A549 (cell line): Measurements from ENCODE around the gene CPNE7. TPM values are rescaled to one million over a fixed set of nuclear protein-coding genes. Genes with fewer than 3 reads are reported as not detected.

ENCODE experiments used
- ATAC-seq, 2 experiments: fragments of 200-7000 bp in 1 of 2; fragments of >200 bp in 1 of 2; cut with Nextera tagmentation in 1 of 2; cut with Tn5 transposase in 1 of 2; 3 replicates each; pipeline versions ENCODE4 v1.8.0 to v1.9.1; 2018 to 2020; ENCODE audit warnings: mild to moderate bottlenecking in 1 of 2, moderate library complexity in 1 of 2
- CTCF ChIA-PET: fragments of 300-600 bp; sonication (Branson Sonifier 250); formaldehyde crosslinking; extraction: SDS; loops from one replicate; lab custom pipeline; 2021; ENCODE audit warnings: antibody characterized with exemption, inconsistent platforms; lab: Yijun Ruan, JAX
- POLR2A ChIA-PET: fragments of 350-600 bp; formaldehyde crosslinking; extraction: SDS; loops from one replicate; lab custom pipeline; 2021; ENCODE audit warnings: antibody characterized with exemption, inconsistent platforms; lab: Yijun Ruan, JAX
- DNase-seq, 2 experiments: peaks; one replicate each; pipeline versions ENCODE4 v3.0.0 to v3.0.0-alpha.2; 2011 to 2016; ENCODE audit warnings: low read depth in 1 of 2, low spot score in 1 of 2
- FAIRE-seq: peaks from 2 replicates; lab custom pipeline; 2011; peaks lifted over from hg19 to GRCh38; lab: Jason Lieb, UNC
- H3K27ac ChIP-seq, 2 experiments: fragments of >200 bp; sonication (Bioruptor Twin); formaldehyde crosslinking; 3 replicates each; pipeline ENCODE4 v1.5.1; 2016 to 2017
- H3K4me1 ChIP-seq: fragments of >200 bp; sonication (Bioruptor Twin); formaldehyde crosslinking; 3 replicates; pipeline ENCODE4 v1.6.1; 2016
- H3K4me2 ChIP-seq: fragments of >200 bp; sonication (Bioruptor Twin); formaldehyde crosslinking; 3 replicates; pipeline ENCODE4 v1.6.1; 2016
- H3K4me3 ChIP-seq: fragments of >200 bp; sonication (Bioruptor Twin); formaldehyde crosslinking; 3 replicates; pipeline ENCODE4 v1.5.1; 2016
- H3K9me3 ChIP-seq: fragments of >200 bp; sonication (Bioruptor Twin); formaldehyde crosslinking; 3 replicates; pipeline ENCODE4 v1.6.1; 2016
- CBX2 ChIP-seq: fragments of 200-600 bp; sonication (generic); IDR thresholded peaks from 2 replicates; pipeline ENCODE4 v1.6.1; 2016; ENCODE audit warnings: low read depth, mild to moderate bottlenecking, borderline replicate concordance
- CBX8 ChIP-seq: fragments of 200-600 bp; sonication (generic); IDR thresholded peaks from 2 replicates; pipeline ENCODE4 v1.6.1; 2016
- CHD2 ChIP-seq: fragments of 150-350 bp; IDR thresholded peaks from 2 replicates; pipeline ENCODE4 v1.6.1; 2014; ENCODE audit warnings: low read length; ENCODE audit not compliant: partially characterized antibody
- FOXS1 ChIP-seq: fragments of 250-450 bp; sonication (Bioruptor Pico); IDR thresholded peaks from 2 replicates; pipeline ENCODE4 v1.5.0; 2020; ENCODE audit warnings: mild to moderate bottlenecking, moderate library complexity
- JUN ChIP-seq, 2 experiments: fragments of >200 bp; sonication (Bioruptor Twin); formaldehyde crosslinking; IDR thresholded peaks; 2 replicates in 1 of 2; 3 replicates in 1 of 2; pipeline ENCODE4 v1.6.1; 2016 to 2017
- KDM5A ChIP-seq: fragments of 200-600 bp; sonication (generic); IDR thresholded peaks from 2 replicates; pipeline ENCODE4 v1.6.1; 2016; ENCODE audit warnings: antibody characterized with exemption, mild to moderate bottlenecking
- MAZ ChIP-seq: fragments of 150-350 bp; IDR thresholded peaks from 2 replicates; pipeline ENCODE4 v1.6.1; 2014; ENCODE audit warnings: antibody characterized with exemption, low read depth, low read length, borderline replicate concordance
- MYC ChIP-seq: IDR thresholded peaks from 2 replicates; pipeline ENCODE4 v1.6.1; 2012; ENCODE audit warnings: mild to moderate bottlenecking, inconsistent platforms, low read length, improper control_type of control experiment, borderline replicate concordance
- NPAS2 ChIP-seq: fragments of 250-450 bp; sonication (Bioruptor Pico); IDR thresholded peaks from 2 replicates; pipeline ENCODE4 v1.8.0; 2022; ENCODE audit warnings: mild to moderate bottlenecking, moderate library complexity, borderline replicate concordance
- POLR2A ChIP-seq: IDR thresholded peaks from 2 replicates; pipeline ENCODE4 v1.6.1; 2012; ENCODE audit warnings: mild to moderate bottlenecking, low read length
- RAD21 ChIP-seq, 2 experiments: fragments of >200 bp in 1 of 2; sonication (Bioruptor Twin) in 1 of 2; formaldehyde crosslinking in 1 of 2; IDR thresholded peaks in 1 of 2; conservative IDR thresholded peaks in 1 of 2; 2 replicates in 1 of 2; 3 replicates in 1 of 2; pipeline ENCODE4 v1.6.1; 2012 to 2018; ENCODE audit warnings: inconsistent platforms in 1 of 2
- RCOR1 ChIP-seq: fragments of 150-350 bp; IDR thresholded peaks from 2 replicates; pipeline ENCODE4 v1.6.1; 2014; ENCODE audit warnings: antibody characterized with exemption, low read length, low read depth
- SMC3 ChIP-seq: fragments of >200 bp; sonication (Bioruptor Twin); formaldehyde crosslinking; IDR thresholded peaks from 3 replicates; pipeline ENCODE4 v1.6.1; 2018; ENCODE audit warnings: inconsistent platforms
- ZFP36 ChIP-seq: fragments of 450-650 bp; IDR thresholded peaks from 2 replicates; pipeline ENCODE4 v1.6.1; 2014; ENCODE audit warnings: borderline replicate concordance; ENCODE audit not compliant: partially characterized antibody
- ZNF302 ChIP-seq: fragments of 250-450 bp; sonication (Bioruptor Pico); IDR thresholded peaks from 2 replicates; pipeline ENCODE4 v1.9.0; 2021; ENCODE audit warnings: inconsistent platforms, mild to moderate bottlenecking, moderate library complexity
- ZSCAN20 ChIP-seq: fragments of 250-450 bp; sonication (Bioruptor Pico); IDR thresholded peaks from 2 replicates; pipeline ENCODE4 v1.8.0; 2022; ENCODE audit warnings: mild to moderate bottlenecking, moderate library complexity
- whole genome bisulfite sequencing: methylation state at CpG from one replicate; pipeline ENCODE4 v1.1.6; 2017; ENCODE audit errors: missing lambda C conversion rate; 5-methylcytosine and 5-hydroxymethylcytosine counted together
- polyA plus RNA-seq, 4 experiments: library from polyadenylated mRNA; depleted of rRNA in 3 of 4; stranded (reverse); fragments of >200 nt; fragmentation: RNase III in 1 of 4; extraction: RNeasy Plus Mini Kit Qiagen cat#74134 plus additional on column Dnase treatment in 1 of 4; gene quantifications; 2 replicates in 3 of 4; 3 replicates in 1 of 4; pipeline ENCODE4 v1.2.3, GENCODE V29; 2011 to 2017
- TF ChIP-seq, protein P1 (sequence below): fragments of >200 bp; sonication (Bioruptor Twin); formaldehyde crosslinking; IDR thresholded peaks from 2 replicates; pipeline ENCODE4 v1.6.1; 2016
- TF ChIP-seq, protein P2 (sequence below): fragments of 450-650 bp; IDR thresholded peaks from 2 replicates; pipeline ENCODE4 v1.6.1; 2014; ENCODE audit warnings: antibody characterized with exemption
- TF ChIP-seq, protein P3 (sequence below): fragments of 200-600 bp; sonication (generic); IDR thresholded peaks from 2 replicates; pipeline ENCODE4 v1.6.1; 2016; ENCODE audit warnings: antibody characterized with exemption, mild to moderate bottlenecking, moderate library complexity
- TF ChIP-seq, protein P4 (sequence below): fragments of >200 bp; sonication (Bioruptor Twin); formaldehyde crosslinking; IDR thresholded peaks from 3 replicates; pipeline ENCODE4 v1.5.1; 2016

Gene CPNE7
- polyA plus RNA-seq, 2 of the 4 experiments (the other 2 are of a cell fraction), result 22.8 to 45.2 TPM

DNA sequence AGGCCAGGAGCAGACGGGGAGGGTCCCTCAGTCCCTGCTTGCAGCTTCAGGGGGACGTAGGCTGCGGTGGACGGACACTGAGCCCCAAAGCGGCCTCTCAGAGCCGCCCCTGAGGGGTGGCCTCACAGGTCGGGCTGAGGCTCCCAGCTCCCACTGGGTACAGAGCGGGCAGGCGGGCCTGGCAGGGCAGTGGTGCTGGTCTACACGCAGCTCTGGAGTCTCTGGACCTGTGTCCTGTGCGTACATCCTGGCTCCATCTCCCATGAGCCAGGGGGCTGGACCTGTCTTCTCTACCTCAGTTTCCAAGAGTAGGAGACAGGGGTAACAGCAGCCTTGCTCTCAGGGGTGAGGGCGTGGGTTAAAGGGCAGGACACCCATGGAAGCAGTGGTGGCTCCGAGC lies 39.6 kb downstream of the CPNE7 start:
- H3K4me2 ChIP-seq, result peak overlapping the region; percentile 56; the same call in 2 of the 3 replicates
- peak; percentile 9 to 38; a peak in 3 of 6 replicates for ATAC-seq
- no peak for FAIRE-seq
- CTCF ChIA-PET, result interaction anchor here (0.6 to 8.7 kb wide), 37 partner anchors 8 to 321 kb away, joined by 3 to 143 read pairs (median 5); partner anchors contain the start of genes CDK10, CHMP1A, CPNE7 and SPATA33
- peaks cover 19% of the 10 kb centered on the region for H3K4me1 ChIP-seq
- no peak overlapping the region for H3K4me3 ChIP-seq
- POLR2A ChIA-PET, result no interaction called here
- 68% methylated on average over 10 of the region's 13 CpGs for WGBS
- TF ChIP-seq RCOR1, result no peak
- TF ChIP-seq MAZ, result no peak
- no peak for TF ChIP-seq CBX2
- TF ChIP-seq KDM5A, result no peak
- TF ChIP-seq, protein P1, sequence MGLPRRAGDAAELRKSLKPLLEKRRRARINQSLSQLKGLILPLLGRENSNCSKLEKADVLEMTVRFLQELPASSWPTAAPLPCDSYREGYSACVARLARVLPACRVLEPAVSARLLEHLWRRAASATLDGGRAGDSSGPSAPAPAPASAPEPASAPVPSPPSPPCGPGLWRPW, result no peak
- no peak for TF ChIP-seq POLR2A
- TF ChIP-seq ZSCAN20 (CRISPR knock-in tag), result no peak
- TF ChIP-seq MYC, result no peak
- no peak for TF ChIP-seq ZFP36
- no peak for TF ChIP-seq CHD2
- no peak for TF ChIP-seq NPAS2 (CRISPR knock-in tag)
- no peak for TF ChIP-seq ZNF302 (CRISPR knock-in tag)
- TF ChIP-seq, protein P2, sequence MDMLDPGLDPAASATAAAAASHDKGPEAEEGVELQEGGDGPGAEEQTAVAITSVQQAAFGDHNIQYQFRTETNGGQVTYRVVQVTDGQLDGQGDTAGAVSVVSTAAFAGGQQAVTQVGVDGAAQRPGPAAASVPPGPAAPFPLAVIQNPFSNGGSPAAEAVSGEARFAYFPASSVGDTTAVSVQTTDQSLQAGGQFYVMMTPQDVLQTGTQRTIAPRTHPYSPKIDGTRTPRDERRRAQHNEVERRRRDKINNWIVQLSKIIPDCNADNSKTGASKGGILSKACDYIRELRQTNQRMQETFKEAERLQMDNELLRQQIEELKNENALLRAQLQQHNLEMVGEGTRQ, result no peak
- no peak for TF ChIP-seq FOXS1
- TF ChIP-seq JUN (IDR thresholded peaks at IDR 0.05), result no peak
- TF ChIP-seq CBX8, result no peak
- no peaks in the 10 kb centered on the region for H3K9me3 ChIP-seq
- peak overlapping the region in 1 of 2 experiments; percentile 52; a peak in 3 of 6 replicates for H3K27ac ChIP-seq
- DNase-seq, result no peak

DNA sequence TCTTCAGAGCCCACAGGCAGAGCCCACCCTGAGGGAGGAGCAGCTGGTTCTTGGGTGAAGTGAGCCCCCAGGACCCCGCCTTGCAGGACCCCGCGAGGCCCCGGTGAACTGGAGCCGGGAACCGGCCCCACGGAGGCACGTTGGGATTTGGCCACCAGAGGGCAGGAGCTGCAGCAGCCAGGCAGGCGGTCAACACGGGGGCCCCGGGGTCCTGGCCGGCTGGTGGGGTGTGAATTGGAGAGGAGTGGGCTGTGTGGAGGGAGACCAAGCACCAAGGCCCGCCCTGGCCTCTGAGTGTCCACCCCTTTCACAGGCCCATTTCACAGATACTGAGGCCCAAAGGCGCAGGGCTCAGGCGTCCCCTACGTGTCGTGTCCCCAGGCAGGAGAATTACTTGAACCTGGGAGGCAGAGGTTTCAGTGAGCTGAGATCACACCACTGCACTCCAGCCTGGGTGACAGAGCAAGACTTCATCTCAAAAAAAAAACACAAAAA lies 40.1 kb downstream of the CPNE7 start:
- ATAC-seq (peak; percentile 54 to 83; a peak in 3 of 6 replicates), DNase-seq (peak in 1 of 2 experiments; percentile 47), FAIRE-seq (no peak)
- 78% methylated on average over 5 of the region's 17 CpGs for WGBS
- ChIA-PET CTCF (interaction anchor here (0.6 to 8.7 kb wide), 42 partner anchors 8 to 322 kb away, joined by 3 to 143 read pairs (median 4); partner anchors contain the start of genes CDK10, CHMP1A, CPNE7 and SPATA33), POLR2A (no interaction called here)
- H3K4me1 ChIP-seq, result peaks cover 23% of the 10 kb centered on the region
- H3K4me3 ChIP-seq, result no peak overlapping the region
- TF ChIP-seq, protein P3, sequence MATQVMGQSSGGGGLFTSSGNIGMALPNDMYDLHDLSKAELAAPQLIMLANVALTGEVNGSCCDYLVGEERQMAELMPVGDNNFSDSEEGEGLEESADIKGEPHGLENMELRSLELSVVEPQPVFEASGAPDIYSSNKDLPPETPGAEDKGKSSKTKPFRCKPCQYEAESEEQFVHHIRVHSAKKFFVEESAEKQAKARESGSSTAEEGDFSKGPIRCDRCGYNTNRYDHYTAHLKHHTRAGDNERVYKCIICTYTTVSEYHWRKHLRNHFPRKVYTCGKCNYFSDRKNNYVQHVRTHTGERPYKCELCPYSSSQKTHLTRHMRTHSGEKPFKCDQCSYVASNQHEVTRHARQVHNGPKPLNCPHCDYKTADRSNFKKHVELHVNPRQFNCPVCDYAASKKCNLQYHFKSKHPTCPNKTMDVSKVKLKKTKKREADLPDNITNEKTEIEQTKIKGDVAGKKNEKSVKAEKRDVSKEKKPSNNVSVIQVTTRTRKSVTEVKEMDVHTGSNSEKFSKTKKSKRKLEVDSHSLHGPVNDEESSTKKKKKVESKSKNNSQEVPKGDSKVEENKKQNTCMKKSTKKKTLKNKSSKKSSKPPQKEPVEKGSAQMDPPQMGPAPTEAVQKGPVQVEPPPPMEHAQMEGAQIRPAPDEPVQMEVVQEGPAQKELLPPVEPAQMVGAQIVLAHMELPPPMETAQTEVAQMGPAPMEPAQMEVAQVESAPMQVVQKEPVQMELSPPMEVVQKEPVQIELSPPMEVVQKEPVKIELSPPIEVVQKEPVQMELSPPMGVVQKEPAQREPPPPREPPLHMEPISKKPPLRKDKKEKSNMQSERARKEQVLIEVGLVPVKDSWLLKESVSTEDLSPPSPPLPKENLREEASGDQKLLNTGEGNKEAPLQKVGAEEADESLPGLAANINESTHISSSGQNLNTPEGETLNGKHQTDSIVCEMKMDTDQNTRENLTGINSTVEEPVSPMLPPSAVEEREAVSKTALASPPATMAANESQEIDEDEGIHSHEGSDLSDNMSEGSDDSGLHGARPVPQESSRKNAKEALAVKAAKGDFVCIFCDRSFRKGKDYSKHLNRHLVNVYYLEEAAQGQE, result no peak
- TF ChIP-seq SMC3 (peak; percentile 84), MAZ (no peak), RAD21 (conservative IDR thresholded peaks at IDR 0.05 in 1 of 2, IDR thresholded peaks at IDR 0.05 in 1 of 2) (peak; percentile 49 to 67)
- TF ChIP-seq, protein P4, sequence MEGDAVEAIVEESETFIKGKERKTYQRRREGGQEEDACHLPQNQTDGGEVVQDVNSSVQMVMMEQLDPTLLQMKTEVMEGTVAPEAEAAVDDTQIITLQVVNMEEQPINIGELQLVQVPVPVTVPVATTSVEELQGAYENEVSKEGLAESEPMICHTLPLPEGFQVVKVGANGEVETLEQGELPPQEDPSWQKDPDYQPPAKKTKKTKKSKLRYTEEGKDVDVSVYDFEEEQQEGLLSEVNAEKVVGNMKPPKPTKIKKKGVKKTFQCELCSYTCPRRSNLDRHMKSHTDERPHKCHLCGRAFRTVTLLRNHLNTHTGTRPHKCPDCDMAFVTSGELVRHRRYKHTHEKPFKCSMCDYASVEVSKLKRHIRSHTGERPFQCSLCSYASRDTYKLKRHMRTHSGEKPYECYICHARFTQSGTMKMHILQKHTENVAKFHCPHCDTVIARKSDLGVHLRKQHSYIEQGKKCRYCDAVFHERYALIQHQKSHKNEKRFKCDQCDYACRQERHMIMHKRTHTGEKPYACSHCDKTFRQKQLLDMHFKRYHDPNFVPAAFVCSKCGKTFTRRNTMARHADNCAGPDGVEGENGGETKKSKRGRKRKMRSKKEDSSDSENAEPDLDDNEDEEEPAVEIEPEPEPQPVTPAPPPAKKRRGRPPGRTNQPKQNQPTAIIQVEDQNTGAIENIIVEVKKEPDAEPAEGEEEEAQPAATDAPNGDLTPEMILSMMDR, result peak; percentile 77
- peak overlapping the region in 1 of 2 experiments; percentile 52; a peak in 3 of 6 replicates for H3K27ac ChIP-seq
- peak overlapping the region; percentile 56; the same call in 2 of the 3 replicates for H3K4me2 ChIP-seq
- H3K9me3 ChIP-seq, result no peaks in the 10 kb centered on the region
